Prostate gland (tissue), 2 donors: ENCODE results near the gene ALOX5AP.

Experiments used
- POLR2A ChIP-seq: fragments of 450-650 bp; IDR thresholded peaks from one replicate; pipeline ENCODE4 v1.6.1; 2016; ENCODE audit warnings: antibody characterized with exemption, mild to moderate bottlenecking
- POLR2AphosphoS5 ChIP-seq: sonication (generic); formaldehyde crosslinking; IDR thresholded peaks from one replicate; pipeline ENCODE4 v1.6.1; 2017; ENCODE audit warnings: antibody characterized with exemption
- TF ChIP-seq, protein P1 (sequence below), 4 experiments: fragments of 200-600 bp in 2 of 4; fragments of 450-650 bp in 2 of 4; sonication (generic) in 2 of 4; IDR thresholded peaks; 1 replicate in 3 of 4; 2 replicates in 1 of 4; pipeline ENCODE4 v1.5.1; 2016 to 2019; ENCODE audit warnings: antibody characterized with exemption in 4 of 4, mild to moderate bottlenecking in 2 of 4, moderate library complexity in 2 of 4

DNA sequence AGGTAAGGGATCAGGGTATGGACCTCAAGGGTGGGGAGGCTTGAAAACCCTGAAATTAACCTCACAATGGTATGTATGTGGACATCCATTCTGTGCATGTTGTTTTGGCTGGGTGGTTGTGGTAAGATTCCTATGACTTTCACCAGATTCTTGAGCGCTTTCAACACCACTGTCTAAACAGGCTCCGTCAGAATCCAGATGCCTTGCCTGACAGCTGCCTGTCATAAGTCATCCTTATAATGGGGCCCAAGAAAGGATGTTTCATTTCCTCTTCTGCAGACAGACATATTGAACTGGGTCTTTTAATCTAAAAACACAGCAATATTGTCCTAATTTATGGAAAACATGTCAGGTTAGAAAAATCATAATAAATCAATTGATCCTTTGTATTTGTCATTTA, 41.3 kb downstream of the ALOX5AP start:
- TF ChIP-seq POLR2A, result no peak
- TF ChIP-seq, protein P1, sequence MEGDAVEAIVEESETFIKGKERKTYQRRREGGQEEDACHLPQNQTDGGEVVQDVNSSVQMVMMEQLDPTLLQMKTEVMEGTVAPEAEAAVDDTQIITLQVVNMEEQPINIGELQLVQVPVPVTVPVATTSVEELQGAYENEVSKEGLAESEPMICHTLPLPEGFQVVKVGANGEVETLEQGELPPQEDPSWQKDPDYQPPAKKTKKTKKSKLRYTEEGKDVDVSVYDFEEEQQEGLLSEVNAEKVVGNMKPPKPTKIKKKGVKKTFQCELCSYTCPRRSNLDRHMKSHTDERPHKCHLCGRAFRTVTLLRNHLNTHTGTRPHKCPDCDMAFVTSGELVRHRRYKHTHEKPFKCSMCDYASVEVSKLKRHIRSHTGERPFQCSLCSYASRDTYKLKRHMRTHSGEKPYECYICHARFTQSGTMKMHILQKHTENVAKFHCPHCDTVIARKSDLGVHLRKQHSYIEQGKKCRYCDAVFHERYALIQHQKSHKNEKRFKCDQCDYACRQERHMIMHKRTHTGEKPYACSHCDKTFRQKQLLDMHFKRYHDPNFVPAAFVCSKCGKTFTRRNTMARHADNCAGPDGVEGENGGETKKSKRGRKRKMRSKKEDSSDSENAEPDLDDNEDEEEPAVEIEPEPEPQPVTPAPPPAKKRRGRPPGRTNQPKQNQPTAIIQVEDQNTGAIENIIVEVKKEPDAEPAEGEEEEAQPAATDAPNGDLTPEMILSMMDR (IDR thresholded peaks at IDR 0.05), result no peak
- TF ChIP-seq POLR2AphosphoS5, result no peak
